A673 (cell line): ENCODE data around the gene PSTPIP1. TPM values are rescaled to one million over a fixed set of nuclear protein-coding genes. Genes with fewer than 3 reads are reported as not detected.

ENCODE experiments used
- BruUV-seq: library from RNA; stranded (reverse); fragments of 400-500 nt; replicated peaks from 2 replicates; lab custom pipeline; 2021; lab: Mats Ljungman, UMichigan
- CTCF ChIA-PET: fragments of 300-600 bp; sonication (Branson Sonifier 250); formaldehyde crosslinking; loops from one replicate; lab custom pipeline; 2022; ENCODE audit warnings: antibody characterized with exemption; lab: Charles Lee
- POLR2A ChIA-PET: fragments of 300-600 bp; sonication (Branson Sonifier 250); formaldehyde crosslinking; loops from one replicate; lab custom pipeline; 2022; ENCODE audit warnings: antibody characterized with exemption; ENCODE audit not compliant: low non-redundant PET; lab: Charles Lee
- DNase-seq: peaks from one replicate; pipeline ENCODE4 v3.0.0-alpha.2; 2015; ENCODE audit warnings: low spot score
- H3K27ac ChIP-seq: fragments of 200-600 bp; sonication (generic); 2 replicates; pipeline ENCODE4 v1.5.1; 2016; ENCODE audit warnings: mixed run types, low read depth, mild to moderate bottlenecking, mixed read lengths, antibody characterized with exemption, low read length; ENCODE audit not compliant: poor library complexity, severe bottlenecking
- H3K27me3 ChIP-seq: fragments of 200-600 bp; sonication (generic); replicated peaks from 2 replicates; pipeline ENCODE4 v1.6.1; 2017; ENCODE audit warnings: mixed run types, low read depth, mild to moderate bottlenecking, mixed read lengths, antibody characterized with exemption, low read length; ENCODE audit not compliant: insufficient read depth, poor library complexity
- H3K36me3 ChIP-seq: fragments of 200-600 bp; sonication (generic); 2 replicates; pipeline ENCODE4 v1.6.1; 2016; ENCODE audit warnings: mixed run types, mild to moderate bottlenecking, mixed read lengths, antibody characterized with exemption, low read length; ENCODE audit not compliant: insufficient read depth, poor library complexity, severe bottlenecking
- H3K4me1 ChIP-seq: fragments of 200-600 bp; sonication (generic); 2 replicates; pipeline ENCODE4 v1.6.1; 2017; ENCODE audit warnings: mixed run types, mild to moderate bottlenecking, mixed read lengths, antibody characterized with exemption, low read length; ENCODE audit not compliant: insufficient read depth, poor library complexity, severe bottlenecking
- H3K4me3 ChIP-seq: fragments of 200-600 bp; sonication (generic); 2 replicates; pipeline ENCODE4 v1.5.1; 2016; ENCODE audit warnings: low read depth, mixed run types, mild to moderate bottlenecking, mixed read lengths, low read length; ENCODE audit not compliant: poor library complexity, severe bottlenecking
- H3K9me3 ChIP-seq: fragments of 200-600 bp; sonication (generic); 2 replicates; pipeline ENCODE4 v1.6.1; 2016; ENCODE audit warnings: mixed run types, low read depth, mild to moderate bottlenecking, mixed read lengths, antibody characterized with exemption, low read length; ENCODE audit not compliant: poor library complexity, severe bottlenecking
- EZH2 ChIP-seq: fragments of 200-600 bp; sonication (generic); IDR thresholded peaks from 2 replicates; pipeline ENCODE4 v1.6.1; 2017; ENCODE audit warnings: borderline replicate concordance, low read depth, mild to moderate bottlenecking, mixed read lengths, antibody characterized with exemption, low read length; ENCODE audit not compliant: poor library complexity, severe bottlenecking
- intact Hi-C: fragments of 100-400 bp; cut with micrococcal nuclease; formaldehyde crosslinking; loops from one replicate; pipeline ENCODE4 v1.10.0; 2022; ENCODE audit not compliant: unreplicated experiment
- total RNA-seq: library from RNA; stranded (reverse); gene quantifications from 2 replicates; pipeline ENCODE4 v1.2.3, GENCODE V29; 2021
- TF ChIP-seq, protein P1 (sequence below): fragments of 300-800, 200-600 bp; sonication (generic); conservative IDR thresholded peaks from 2 replicates; pipeline ENCODE4 v1.5.1; 2017; ENCODE audit warnings: low read depth, mild to moderate bottlenecking, antibody characterized with exemption, low read length, moderate library complexity, mixed read lengths

The PSTPIP1 gene
- total RNA-seq, 1 experiment from 2014 or later: not detected

DNA sequence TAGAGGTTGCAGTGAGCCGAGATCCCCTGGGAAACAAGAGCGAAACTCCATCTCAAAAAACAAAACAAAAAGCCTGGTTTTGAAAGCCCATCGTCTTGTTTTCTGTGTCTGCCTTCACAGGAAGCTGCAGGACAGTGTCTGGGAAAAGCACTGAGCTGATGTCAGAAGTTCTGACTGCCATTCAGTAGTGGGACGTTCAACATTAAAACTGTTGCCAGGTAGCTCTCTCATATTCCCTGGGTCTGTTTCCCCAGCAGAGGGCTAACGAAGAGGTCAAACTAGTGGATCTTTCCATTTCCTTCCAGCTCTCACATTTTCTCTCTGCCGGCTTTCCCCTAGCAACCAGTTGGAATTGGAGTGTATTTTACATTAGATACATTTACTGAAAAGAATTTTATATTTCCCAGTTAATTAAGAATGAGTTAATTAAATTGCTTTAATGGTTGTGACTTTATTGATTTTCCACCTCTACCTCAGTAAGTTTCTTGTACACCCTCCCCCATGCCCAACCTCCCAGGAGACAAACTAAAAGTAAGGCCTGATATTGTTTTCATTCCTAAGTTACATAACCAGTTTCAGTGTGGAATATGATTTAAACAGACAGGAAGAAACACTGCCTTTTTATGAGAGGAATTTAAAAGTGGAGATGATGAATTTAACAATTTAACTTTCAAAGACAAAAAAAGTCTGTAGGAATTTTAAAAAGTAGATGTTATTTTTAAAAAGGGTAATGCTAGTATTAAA is 33.5 kb upstream of the PSTPIP1 start:
- ChIA-PET CTCF (no interaction called here), POLR2A (no interaction called here)
- no peak overlapping the region for H3K27ac ChIP-seq
- no peaks in the 10 kb centered on the region for H3K4me1 ChIP-seq
- DNase-seq: no peak
- H3K9me3 ChIP-seq: no peaks in the 10 kb centered on the region
- no TSS peak for BruUV-seq
- H3K4me3 ChIP-seq: no peak overlapping the region
- no peaks in the 10 kb centered on the region for H3K36me3 ChIP-seq
- TF ChIP-seq EZH2: no peak
- TF ChIP-seq, protein P1, sequence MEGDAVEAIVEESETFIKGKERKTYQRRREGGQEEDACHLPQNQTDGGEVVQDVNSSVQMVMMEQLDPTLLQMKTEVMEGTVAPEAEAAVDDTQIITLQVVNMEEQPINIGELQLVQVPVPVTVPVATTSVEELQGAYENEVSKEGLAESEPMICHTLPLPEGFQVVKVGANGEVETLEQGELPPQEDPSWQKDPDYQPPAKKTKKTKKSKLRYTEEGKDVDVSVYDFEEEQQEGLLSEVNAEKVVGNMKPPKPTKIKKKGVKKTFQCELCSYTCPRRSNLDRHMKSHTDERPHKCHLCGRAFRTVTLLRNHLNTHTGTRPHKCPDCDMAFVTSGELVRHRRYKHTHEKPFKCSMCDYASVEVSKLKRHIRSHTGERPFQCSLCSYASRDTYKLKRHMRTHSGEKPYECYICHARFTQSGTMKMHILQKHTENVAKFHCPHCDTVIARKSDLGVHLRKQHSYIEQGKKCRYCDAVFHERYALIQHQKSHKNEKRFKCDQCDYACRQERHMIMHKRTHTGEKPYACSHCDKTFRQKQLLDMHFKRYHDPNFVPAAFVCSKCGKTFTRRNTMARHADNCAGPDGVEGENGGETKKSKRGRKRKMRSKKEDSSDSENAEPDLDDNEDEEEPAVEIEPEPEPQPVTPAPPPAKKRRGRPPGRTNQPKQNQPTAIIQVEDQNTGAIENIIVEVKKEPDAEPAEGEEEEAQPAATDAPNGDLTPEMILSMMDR: no peak
- no peaks in the 10 kb centered on the region for H3K27me3 ChIP-seq
- intact Hi-C loops: no loop called here

DNA sequence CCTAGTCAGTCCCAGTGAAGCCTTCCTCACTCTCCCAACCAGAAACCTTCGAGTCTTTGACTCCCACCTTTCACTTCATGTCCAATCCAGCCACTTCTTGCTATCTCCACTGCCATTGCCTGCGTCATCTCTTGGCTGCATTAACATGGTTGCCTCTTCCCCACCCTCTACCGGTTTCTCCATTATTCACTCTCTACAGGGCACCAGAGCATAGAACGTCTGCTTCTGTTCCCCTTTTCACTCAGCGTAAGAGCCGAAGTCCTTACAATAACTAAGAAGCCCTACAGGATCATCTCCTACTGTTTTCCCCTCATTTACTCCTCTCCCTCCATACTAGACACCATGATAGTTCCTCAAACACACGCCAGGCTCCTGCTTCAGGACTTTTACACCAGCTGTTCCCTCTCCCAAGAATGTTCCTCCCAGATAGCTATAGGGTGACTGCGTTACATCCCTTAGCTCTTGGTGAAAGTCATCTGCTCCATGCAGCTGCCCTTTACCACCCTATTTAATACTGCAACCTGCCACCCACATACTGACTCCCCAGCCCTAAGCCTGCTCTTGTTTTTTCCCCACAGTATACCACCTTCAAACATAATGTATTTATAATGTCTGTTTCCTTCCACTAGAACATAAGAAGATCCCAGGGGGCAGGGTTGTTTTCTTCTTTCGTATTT is 32.5 kb upstream of the PSTPIP1 start:
- H3K4me3 ChIP-seq: no peak overlapping the region
- H3K9me3 ChIP-seq: no peaks in the 10 kb centered on the region
- H3K4me1 ChIP-seq: no peaks in the 10 kb centered on the region
- no peak overlapping the region for H3K27ac ChIP-seq
- CTCF ChIA-PET: no interaction called here
- no peak for TF ChIP-seq EZH2
- TF ChIP-seq, protein P1: no peak
- BruUV-seq: no TSS peak
- intact Hi-C loops: no loop called here
- POLR2A ChIA-PET: no interaction called here
- no peak for DNase-seq
- no peaks in the 10 kb centered on the region for H3K27me3 ChIP-seq
- H3K36me3 ChIP-seq: no peaks in the 10 kb centered on the region

DNA sequence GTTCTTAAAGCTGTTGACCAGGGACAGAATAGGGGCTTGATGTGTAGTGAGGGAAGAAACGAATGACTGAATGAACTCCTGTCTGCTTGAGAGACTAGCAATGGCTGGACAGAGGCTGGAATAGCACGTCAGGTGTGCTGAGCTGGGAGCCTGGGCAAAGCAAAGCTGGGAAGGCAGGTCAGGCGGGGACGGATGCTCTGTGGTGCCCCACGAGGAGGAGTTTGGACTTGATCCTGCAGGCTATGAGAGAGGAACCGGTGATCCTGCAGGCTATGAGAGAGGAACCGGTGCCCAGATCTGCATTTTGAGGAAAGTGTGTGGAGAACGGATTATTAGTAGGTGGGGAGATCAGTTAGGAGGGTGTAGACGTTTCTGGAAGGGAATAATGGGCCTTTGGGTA is 31.3 kb upstream of the PSTPIP1 start:
- intact Hi-C loops: no loop called here
- TF ChIP-seq, protein P1: no peak
- no peak for TF ChIP-seq EZH2
- ChIA-PET CTCF (no interaction called here), POLR2A (interaction anchor here (0.7 kb wide), 1 partner anchor 216 kb away, joined by 3 read pairs; no protein-coding TSS in a partner anchor)
- Histone ChIP-seq H3K4me3 (no peak overlapping the region), H3K27ac (no peak overlapping the region), H3K4me1 (no peaks in the 10 kb centered on the region), H3K27me3 (no peaks in the 10 kb centered on the region), H3K36me3 (no peaks in the 10 kb centered on the region), H3K9me3 (no peaks in the 10 kb centered on the region)
- BruUV-seq: no TSS peak
- no peak for DNase-seq
